ENCODE measurements around the gene CEP112.

CEP112 gene

DNA sequence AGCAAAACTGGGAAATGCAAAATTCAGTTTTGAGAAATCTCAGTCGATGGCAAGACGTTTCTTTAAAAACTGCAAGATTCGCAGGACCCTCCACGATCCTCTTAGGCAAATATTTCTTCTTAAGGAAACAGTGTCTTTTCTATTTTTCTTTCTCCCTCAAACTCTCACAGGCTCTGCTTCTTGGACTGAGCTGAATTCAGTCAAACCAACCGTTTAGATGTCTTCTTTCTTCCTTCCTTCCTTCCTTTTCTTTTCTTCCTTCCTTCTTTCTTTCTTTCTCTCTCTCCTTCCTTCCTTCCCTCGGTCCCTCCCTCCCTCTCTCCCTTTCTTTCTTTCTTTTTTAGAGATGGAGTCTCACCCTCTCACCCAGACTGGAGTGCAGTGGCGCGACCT is 563.3 kb downstream of the CEP112 start:
- TF ChIP-seq TAF1 (IDR thresholded peaks at IDR 0.05; ENCODE audit: low read depth, low read length) (no peak), SPI1 (IDR thresholded peaks at IDR 0.05; ENCODE audit: low read depth, low read length) (no peak), POLR2A (IDR thresholded peaks at IDR 0.05; ENCODE audit: low read depth, low read length) (no peak), POLR2AphosphoS5 (IDR thresholded peaks at IDR 0.05; ENCODE audit: low read depth, low read length) (no peak), POU2F2 (IDR thresholded peaks at IDR 0.05; ENCODE audit: low read depth, low read length) (no peak), PAX5 (IDR thresholded peaks at IDR 0.05; ENCODE audit: insufficient read depth, low read length, severe bottlenecking) (no peak)
- DNase-seq (ENCODE audit: insufficient read length, low spot score) (no peak), FAIRE-seq (no peak)

DNA sequence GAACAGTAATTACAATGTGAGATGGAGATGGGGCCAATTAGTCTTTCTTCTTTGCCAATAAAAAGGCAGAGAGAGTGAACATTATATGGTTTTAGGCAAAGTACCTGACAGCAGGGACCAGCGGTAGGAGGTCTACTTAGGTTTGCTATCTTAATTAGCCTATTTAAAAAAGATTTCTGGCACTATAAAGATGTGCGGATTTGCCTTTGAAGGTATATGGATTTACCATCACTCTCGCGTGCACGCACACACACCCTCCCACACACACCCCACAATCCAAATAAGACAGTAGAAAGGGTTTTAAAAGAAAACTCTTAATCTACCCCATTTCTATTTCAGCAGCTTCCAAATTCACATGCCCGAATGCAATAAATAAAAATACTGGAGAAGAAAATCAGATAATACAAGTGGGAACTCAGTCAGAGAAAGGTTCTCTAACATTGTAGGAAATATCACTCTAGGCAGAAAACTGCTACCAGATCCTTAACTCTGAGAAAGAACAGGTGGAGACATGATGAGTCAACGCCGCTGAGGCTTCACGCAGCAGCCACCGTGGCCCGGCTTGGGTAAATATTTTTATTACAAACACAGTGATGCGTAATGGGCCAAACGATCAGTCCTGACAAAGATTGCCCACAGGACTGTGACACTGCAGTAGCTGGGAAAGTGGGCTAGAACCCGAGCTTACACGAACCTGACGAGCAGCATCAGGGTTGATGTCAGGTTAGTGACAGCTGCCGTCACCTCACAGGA is 563.9 kb downstream of the CEP112 start:
- no peak for FAIRE-seq
- TF ChIP-seq POU2F2 (IDR thresholded peaks at IDR 0.05; ENCODE audit: low read depth, low read length) (no peak), POLR2AphosphoS5 (IDR thresholded peaks at IDR 0.05; ENCODE audit: low read depth, low read length) (no peak), TAF1 (IDR thresholded peaks at IDR 0.05; ENCODE audit: low read depth, low read length) (no peak), POLR2A (IDR thresholded peaks at IDR 0.05; ENCODE audit: low read depth, low read length) (no peak)

DNA sequence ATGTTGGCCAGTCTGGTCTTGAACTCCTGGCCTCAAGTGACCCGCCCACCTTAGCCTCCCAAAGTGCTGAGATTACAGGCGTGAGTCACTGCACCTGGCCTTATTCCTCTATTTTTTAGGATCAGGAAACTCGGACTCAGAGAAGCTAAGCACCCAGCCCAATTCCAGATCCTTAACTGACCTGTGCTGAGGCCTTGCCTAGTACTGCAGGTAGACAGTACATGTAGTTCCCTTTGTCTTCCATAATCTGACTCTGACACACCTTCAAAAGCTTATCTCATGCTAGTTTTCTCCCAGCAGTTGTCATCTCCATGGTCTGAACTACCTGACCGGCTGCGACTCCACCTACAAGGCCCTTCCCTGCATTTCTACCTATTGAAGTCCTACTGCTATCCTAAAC is 564.8 kb downstream of the CEP112 start:
- no peak for TF ChIP-seq POLR2A (IDR thresholded peaks at IDR 0.05; ENCODE audit: low read depth, low read length)
- no peak for TF ChIP-seq POU2F2 (IDR thresholded peaks at IDR 0.05; ENCODE audit: low read depth, low read length)
- no peak for TF ChIP-seq PAX5 (IDR thresholded peaks at IDR 0.05; ENCODE audit: insufficient read depth, low read length, severe bottlenecking)
- TF ChIP-seq SPI1 (IDR thresholded peaks at IDR 0.05; ENCODE audit: low read depth, low read length): no peak
- no peak for TF ChIP-seq POLR2AphosphoS5 (IDR thresholded peaks at IDR 0.05; ENCODE audit: low read depth, low read length)
- no peak for TF ChIP-seq TAF1 (IDR thresholded peaks at IDR 0.05; ENCODE audit: low read depth, low read length)
- no peak for DNase-seq (ENCODE audit: insufficient read length, low spot score)
- FAIRE-seq: no peak

More for the DNA sequence above, 563.9 kb downstream of the CEP112 start:
- no peak for DNase-seq (ENCODE audit: insufficient read length, low spot score)

DNA sequence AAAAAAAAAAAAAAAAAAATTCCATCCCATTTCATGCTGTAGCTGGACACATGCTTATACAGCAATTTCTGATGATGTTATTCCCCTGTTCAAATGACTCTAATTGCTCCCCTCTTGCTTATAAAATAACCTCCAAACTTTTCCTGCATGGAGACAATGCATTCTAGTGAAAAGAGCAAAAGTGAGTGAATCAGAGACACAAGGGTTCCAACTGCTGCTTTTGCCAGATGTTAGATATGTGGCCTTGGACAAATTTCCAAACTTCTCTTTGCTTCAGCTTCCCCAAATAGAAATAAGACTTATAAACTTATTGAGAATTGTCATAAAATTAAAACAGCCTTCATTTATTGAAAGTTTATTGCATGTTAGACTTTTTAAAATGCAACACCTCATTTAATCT is 565.5 kb downstream of the CEP112 start:
- TF ChIP-seq TAF1 (IDR thresholded peaks at IDR 0.05; ENCODE audit: low read depth, low read length): no peak
- no peak for TF ChIP-seq POLR2A (IDR thresholded peaks at IDR 0.05; ENCODE audit: low read depth, low read length)
- no peak for TF ChIP-seq PAX5 (IDR thresholded peaks at IDR 0.05; ENCODE audit: insufficient read depth, low read length, severe bottlenecking)
- TF ChIP-seq SPI1 (IDR thresholded peaks at IDR 0.05; ENCODE audit: low read depth, low read length): no peak
- no peak for TF ChIP-seq POLR2AphosphoS5 (IDR thresholded peaks at IDR 0.05; ENCODE audit: low read depth, low read length)
- no peak for TF ChIP-seq POU2F2 (IDR thresholded peaks at IDR 0.05; ENCODE audit: low read depth, low read length)
- no peak for DNase-seq (ENCODE audit: insufficient read length, low spot score)
- FAIRE-seq: no peak

DNA sequence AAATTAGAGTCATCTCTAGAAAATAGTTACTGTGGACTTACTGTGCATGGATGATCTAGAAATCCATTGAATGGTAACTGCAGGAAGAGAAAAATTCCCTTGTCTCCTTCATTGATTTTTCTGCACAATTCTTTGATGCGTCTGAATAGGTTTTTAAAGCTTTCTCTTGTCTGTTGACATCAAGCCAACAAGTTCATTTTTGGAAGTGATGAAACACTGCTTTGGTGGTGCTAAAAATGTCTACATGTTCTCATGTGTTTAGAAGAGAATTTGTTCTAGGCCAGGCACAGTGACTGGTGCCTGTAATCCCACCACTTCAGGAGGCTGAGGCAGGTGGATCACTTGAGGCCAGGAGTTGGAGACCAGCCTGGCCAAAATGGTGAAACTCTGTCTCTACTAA is 573.4 kb downstream of the CEP112 start:
- no peak for FAIRE-seq
- no peak for TF ChIP-seq PAX5 (IDR thresholded peaks at IDR 0.05; ENCODE audit: insufficient read depth, low read length, severe bottlenecking)
- TF ChIP-seq POLR2A (IDR thresholded peaks at IDR 0.05; ENCODE audit: low read depth, low read length): no peak
- TF ChIP-seq POU2F2 (IDR thresholded peaks at IDR 0.05; ENCODE audit: low read depth, low read length): no peak
- TF ChIP-seq TAF1 (IDR thresholded peaks at IDR 0.05; ENCODE audit: low read depth, low read length): no peak
- TF ChIP-seq POLR2AphosphoS5 (IDR thresholded peaks at IDR 0.05; ENCODE audit: low read depth, low read length): no peak
- no peak for TF ChIP-seq SPI1 (IDR thresholded peaks at IDR 0.05; ENCODE audit: low read depth, low read length)

DNA sequence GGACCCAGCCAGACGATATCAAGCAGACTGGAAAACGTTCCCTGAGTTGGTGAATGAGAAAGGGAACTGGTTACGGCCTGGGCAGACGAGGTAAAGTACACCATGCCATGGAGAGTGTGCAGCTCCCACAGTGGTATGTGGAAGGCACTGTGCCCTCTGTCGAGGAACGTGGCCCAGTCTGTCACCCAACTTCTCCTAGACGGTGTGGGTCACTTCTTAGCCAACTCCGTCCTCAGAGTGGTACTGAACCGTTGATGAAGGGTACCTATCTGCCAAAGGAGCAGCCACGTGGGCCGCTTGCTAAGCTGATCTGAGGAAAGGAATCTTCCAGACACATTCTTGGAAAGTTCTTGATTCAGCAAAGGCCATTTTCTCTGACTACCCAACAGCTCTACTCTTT is 574.4 kb downstream of the CEP112 start:
- TF ChIP-seq SPI1 (IDR thresholded peaks at IDR 0.05; ENCODE audit: low read depth, low read length): no peak
- TF ChIP-seq POU2F2 (IDR thresholded peaks at IDR 0.05; ENCODE audit: low read depth, low read length): no peak
- TF ChIP-seq POLR2A (IDR thresholded peaks at IDR 0.05; ENCODE audit: low read depth, low read length): no peak
- no peak for TF ChIP-seq PAX5 (IDR thresholded peaks at IDR 0.05; ENCODE audit: insufficient read depth, low read length, severe bottlenecking)
- TF ChIP-seq TAF1 (IDR thresholded peaks at IDR 0.05; ENCODE audit: low read depth, low read length): no peak
- TF ChIP-seq POLR2AphosphoS5 (IDR thresholded peaks at IDR 0.05; ENCODE audit: low read depth, low read length): no peak
- FAIRE-seq (no peak), DNase-seq (ENCODE audit: insufficient read length, low spot score) (no peak)

More for the DNA sequence above, 573.4 kb downstream of the CEP112 start:
- DNase-seq (ENCODE audit: insufficient read length, low spot score): no peak

DNA sequence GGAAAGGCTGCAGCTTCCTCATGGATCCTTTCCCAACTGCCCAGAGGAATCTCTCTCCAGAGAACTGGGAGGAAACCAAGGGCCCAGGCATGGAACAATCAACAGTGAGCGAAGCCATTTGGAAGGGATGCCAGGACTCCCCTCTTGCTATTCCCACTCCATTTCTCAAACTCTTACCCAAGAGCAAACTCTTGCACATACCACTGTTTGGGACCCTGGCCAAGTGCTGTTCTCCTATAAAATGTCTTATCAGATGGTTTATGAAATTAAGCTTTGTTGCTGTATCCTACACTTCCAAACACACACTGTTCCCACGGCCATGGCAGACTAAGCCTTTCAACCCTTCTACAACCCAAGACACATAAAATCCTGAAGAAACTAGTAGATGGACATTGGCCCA is 582.2 kb downstream of the CEP112 start:
- no peak for TF ChIP-seq POLR2A (IDR thresholded peaks at IDR 0.05; ENCODE audit: low read depth, low read length)
- TF ChIP-seq SPI1 (IDR thresholded peaks at IDR 0.05; ENCODE audit: low read depth, low read length): no peak
- TF ChIP-seq PAX5 (IDR thresholded peaks at IDR 0.05; ENCODE audit: insufficient read depth, low read length, severe bottlenecking): no peak
- TF ChIP-seq POLR2AphosphoS5 (IDR thresholded peaks at IDR 0.05; ENCODE audit: low read depth, low read length): no peak
- no peak for TF ChIP-seq POU2F2 (IDR thresholded peaks at IDR 0.05; ENCODE audit: low read depth, low read length)
- TF ChIP-seq TAF1 (IDR thresholded peaks at IDR 0.05; ENCODE audit: low read depth, low read length): no peak

DNA sequence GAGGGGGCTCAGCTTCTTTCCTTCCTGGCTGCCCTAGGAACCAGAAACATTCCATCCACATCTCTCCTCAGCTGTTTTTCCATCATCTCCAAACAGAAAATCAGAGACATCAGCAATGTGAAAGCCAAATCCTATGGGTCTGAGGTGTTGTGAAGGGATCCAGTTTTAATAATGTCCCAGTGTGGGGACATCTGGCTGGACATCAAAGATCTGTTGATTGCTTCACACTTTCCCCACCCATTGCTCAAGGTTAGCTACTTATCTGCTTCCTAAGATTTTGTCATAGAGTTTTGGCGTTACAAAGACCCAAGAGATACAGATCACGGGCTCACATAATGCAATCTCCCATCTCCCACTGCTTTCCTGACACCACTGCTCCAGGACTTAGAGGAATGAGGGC is 582.6 kb downstream of the CEP112 start:
- FAIRE-seq (no peak), DNase-seq (ENCODE audit: insufficient read length, low spot score) (no peak)
- TF ChIP-seq SPI1 (IDR thresholded peaks at IDR 0.05; ENCODE audit: low read depth, low read length): no peak
- TF ChIP-seq POLR2A (IDR thresholded peaks at IDR 0.05; ENCODE audit: low read depth, low read length): no peak
- no peak for TF ChIP-seq TAF1 (IDR thresholded peaks at IDR 0.05; ENCODE audit: low read depth, low read length)
- TF ChIP-seq POU2F2 (IDR thresholded peaks at IDR 0.05; ENCODE audit: low read depth, low read length): no peak
- TF ChIP-seq PAX5 (IDR thresholded peaks at IDR 0.05; ENCODE audit: insufficient read depth, low read length, severe bottlenecking): no peak
- TF ChIP-seq POLR2AphosphoS5 (IDR thresholded peaks at IDR 0.05; ENCODE audit: low read depth, low read length): no peak

More for the DNA sequence above, 582.2 kb downstream of the CEP112 start:
- FAIRE-seq: no peak
- no peak for DNase-seq (ENCODE audit: insufficient read length, low spot score)

DNA sequence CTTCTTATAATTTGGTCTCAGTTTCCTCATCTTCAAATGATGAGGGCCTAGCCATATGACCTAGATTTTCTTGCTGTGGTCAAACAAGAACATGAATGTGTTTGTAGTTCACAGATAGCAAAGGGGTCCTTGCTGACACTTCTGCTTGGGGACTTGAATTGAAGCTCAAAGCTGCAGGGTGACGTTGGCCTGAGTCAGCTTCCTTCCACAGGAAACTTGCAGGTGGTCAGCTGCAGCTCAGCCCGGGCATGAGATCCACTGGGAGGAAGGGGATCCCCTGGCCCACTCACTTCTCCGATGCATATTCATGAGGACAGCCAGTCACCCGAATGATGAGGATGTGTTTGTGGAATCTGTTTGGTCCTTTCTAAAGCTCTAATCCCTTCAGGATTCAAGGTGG is 587.9 kb downstream of the CEP112 start:
- FAIRE-seq (no peak), DNase-seq (ENCODE audit: insufficient read length, low spot score) (no peak)
- TF ChIP-seq POLR2AphosphoS5 (IDR thresholded peaks at IDR 0.05; ENCODE audit: low read depth, low read length) (no peak), POLR2A (IDR thresholded peaks at IDR 0.05; ENCODE audit: low read depth, low read length) (no peak), POU2F2 (IDR thresholded peaks at IDR 0.05; ENCODE audit: low read depth, low read length) (no peak), SPI1 (IDR thresholded peaks at IDR 0.05; ENCODE audit: low read depth, low read length) (no peak), PAX5 (IDR thresholded peaks at IDR 0.05; ENCODE audit: insufficient read depth, low read length, severe bottlenecking) (no peak), TAF1 (IDR thresholded peaks at IDR 0.05; ENCODE audit: low read depth, low read length) (no peak)

Data from GM12891 (cell line).